Liver (tissue), 9 donors: ENCODE results near the gene GPR15LG. TPM values are rescaled to one million over a fixed set of nuclear protein-coding genes. Genes with fewer than 3 reads are reported as not detected.

ENCODE experiments used
- DNase-seq: peaks from one replicate; pipeline ENCODE4 v3.0.0-alpha.2; 2017; ENCODE audit warnings: low spot score
- H3K27ac ChIP-seq, 2 donors: one replicate each; pipeline ENCODE4 v1.7.0; 2013; ENCODE audit warnings: inconsistent platforms in 2 of 2, low read length in 2 of 2, control low read depth in 1 of 2, low read depth in 1 of 2, mild to moderate bottlenecking in 1 of 2
- H3K27me3 ChIP-seq, 4 donors: one replicate each; pipeline versions ENCODE4 v1.6.1 to v1.7.0; 2013; ENCODE audit warnings: low read length in 3 of 4, inconsistent platforms in 1 of 4, mild to moderate bottlenecking in 1 of 4, moderate library complexity in 1 of 4; ENCODE audit not compliant: control insufficient read depth in 4 of 4, insufficient read depth in 4 of 4
- H3K36me3 ChIP-seq, 4 donors: one replicate each; pipeline versions ENCODE4 v1.6.1 to v1.7.0; 2013; ENCODE audit warnings: low read length in 3 of 4, mild to moderate bottlenecking in 3 of 4, low read depth in 1 of 4, moderate library complexity in 1 of 4; ENCODE audit not compliant: control insufficient read depth in 4 of 4, insufficient read depth in 3 of 4
- H3K4me1 ChIP-seq, 4 donors: one replicate each; pipeline versions ENCODE4 v1.6.1 to v1.7.0; 2013; ENCODE audit warnings: low read length in 3 of 4, mild to moderate bottlenecking in 3 of 4, moderate library complexity in 1 of 4; ENCODE audit not compliant: control insufficient read depth in 4 of 4, insufficient read depth in 4 of 4
- H3K4me3 ChIP-seq, 3 donors: one replicate each; pipeline versions ENCODE4 v1.6.1 to v1.7.0; 2013; ENCODE audit warnings: low read length in 3 of 3, control low read depth in 1 of 3, low read depth in 1 of 3, mild to moderate bottlenecking in 1 of 3
- H3K9ac ChIP-seq, 2 donors: one replicate each; pipeline ENCODE4 v1.7.0; 2013; ENCODE audit warnings: low read length in 2 of 2, mild to moderate bottlenecking in 2 of 2, moderate library complexity in 2 of 2, control low read depth in 1 of 2, low read depth in 1 of 2
- H3K9me3 ChIP-seq, 4 donors: one replicate each; pipeline versions ENCODE4 v1.6.1 to v1.7.0; 2013; ENCODE audit warnings: low read length in 3 of 4; ENCODE audit not compliant: control insufficient read depth in 4 of 4
- ATF3 ChIP-seq: IDR thresholded peaks from 2 replicates; pipeline ENCODE4 v1.6.1; 2016; ENCODE audit warnings: antibody characterized with exemption
- CTCF ChIP-seq: fragments of 150-350 bp; IDR thresholded peaks from 2 replicates; pipeline ENCODE4 v1.5.1; 2017; ENCODE audit warnings: improper control_type of control experiment, low read depth, low read length; ENCODE audit not compliant: missing input control
- EGR1 ChIP-seq, 2 donors: IDR thresholded peaks; 2 replicates each; pipeline ENCODE4 v1.6.1; 2016 to 2018; ENCODE audit warnings: antibody characterized with exemption in 2 of 2, low read depth in 2 of 2
- FOXA1 ChIP-seq: IDR thresholded peaks from 2 replicates; pipeline ENCODE4 v1.6.1; 2016; ENCODE audit warnings: antibody characterized with exemption
- FOXA2 ChIP-seq: IDR thresholded peaks from 2 replicates; pipeline ENCODE4 v1.6.1; 2016; ENCODE audit warnings: antibody characterized with exemption
- GABPA ChIP-seq, 2 donors: IDR thresholded peaks in 1 of 2; conservative IDR thresholded peaks in 1 of 2; 2 replicates each; pipeline ENCODE4 v1.6.1; 2016; ENCODE audit warnings: antibody characterized with exemption in 2 of 2, mild to moderate bottlenecking in 1 of 2, moderate library complexity in 1 of 2
- HNF4A ChIP-seq, 2 donors: conservative IDR thresholded peaks; 2 replicates each; pipeline ENCODE4 v1.6.1; 2016; ENCODE audit warnings: antibody characterized with exemption in 2 of 2, mild to moderate bottlenecking in 2 of 2
- HNF4G ChIP-seq: IDR thresholded peaks from 2 replicates; pipeline ENCODE4 v1.6.1; 2016; ENCODE audit warnings: antibody characterized with exemption
- JUND ChIP-seq, 2 donors: IDR thresholded peaks; 2 replicates each; pipeline ENCODE4 v1.6.1; 2016; ENCODE audit warnings: antibody characterized with exemption in 2 of 2
- MAX ChIP-seq: IDR thresholded peaks from 2 replicates; pipeline ENCODE4 v1.6.1; 2016; ENCODE audit warnings: antibody characterized with exemption
- NR2F2 ChIP-seq: IDR thresholded peaks from 2 replicates; pipeline ENCODE4 v1.6.1; 2016; ENCODE audit warnings: antibody characterized with exemption
- RAD21 ChIP-seq, 2 donors: IDR thresholded peaks; 2 replicates each; pipeline ENCODE4 v1.6.1; 2016; ENCODE audit warnings: antibody characterized with exemption in 2 of 2, mild to moderate bottlenecking in 2 of 2
- REST ChIP-seq: IDR thresholded peaks from 2 replicates; pipeline ENCODE4 v1.6.1; 2016; ENCODE audit warnings: antibody characterized with exemption, mild to moderate bottlenecking
- RXRA ChIP-seq, 2 donors: IDR thresholded peaks; 2 replicates each; pipeline ENCODE4 v1.6.1; 2017 to 2018; ENCODE audit warnings: antibody characterized with exemption in 2 of 2, mild to moderate bottlenecking in 1 of 2
- SP1 ChIP-seq: IDR thresholded peaks from 2 replicates; pipeline ENCODE4 v1.6.1; 2018; ENCODE audit warnings: antibody characterized with exemption, mild to moderate bottlenecking
- TAF1 ChIP-seq: conservative IDR thresholded peaks from 2 replicates; pipeline ENCODE4 v1.6.1; 2016; ENCODE audit warnings: antibody characterized with exemption, mild to moderate bottlenecking
- YY1 ChIP-seq: IDR thresholded peaks from 2 replicates; pipeline ENCODE4 v1.6.1; 2016; ENCODE audit warnings: antibody characterized with exemption, mild to moderate bottlenecking
- ZBTB33 ChIP-seq: IDR thresholded peaks from 2 replicates; pipeline ENCODE4 v1.6.1; 2016; ENCODE audit warnings: antibody characterized with exemption
- WGBS: extraction: QIAGEN DNeasy Blood & Tissue Kit; methylation state at CpG from one replicate; pipeline ENCODE4 v1.1.7; 2013; 5-methylcytosine and 5-hydroxymethylcytosine counted together
- polyA plus RNA-seq, 2 donors: library from polyadenylated mRNA; stranded (reverse) in 1 of 2; unstranded in 1 of 2; fragments of 200-250 nt in 1 of 2; fragments of >200 nt in 1 of 2; fragmentation: Nextera tagmentation in 1 of 2; extraction: Ambion mirVana in 1 of 2; gene quantifications; one replicate each; pipeline versions ENCODE4 v1.2.1 to v1.2.3, GENCODE V29; 2013 to 2015
- total RNA-seq, 2 donors: library from RNA; depleted of rRNA; stranded (reverse); fragments of >200 nt; gene quantifications; one replicate each; pipeline ENCODE4 v1.2.3, GENCODE V29; 2014
- donor health status: healthy.
- donor health status: healthy.
- donor health status: healthy.
- donor health status: healthy.
- donor health status: healthy.

GPR15LG gene
- total and polyA plus RNA-seq, 4 donors: not detected

GRCh38 chr10:84184517-84184916, 10.9 kb downstream of the GPR15LG start:
- no peaks in the 10 kb centered on the region for H3K9me3 ChIP-seq
- no peaks in the 10 kb centered on the region for H3K27me3 ChIP-seq
- WGBS: 73% methylated on average over 4 of the region's 4 CpGs
- no peak overlapping the region for H3K9ac ChIP-seq
- H3K4me3 ChIP-seq: no peak overlapping the region
- H3K27ac ChIP-seq: no peak overlapping the region
- H3K36me3 ChIP-seq: no peaks in the 10 kb centered on the region
- no peaks in the 10 kb centered on the region for H3K4me1 ChIP-seq
- TF ChIP-seq SP1: no peak
- no peak for DNase-seq

GRCh38 chr10:84185526-84186175, 12.1 kb downstream of the GPR15LG start:
- WGBS: 65% methylated on average over 11 of the region's 11 CpGs

More at GRCh38 chr10:84185526-84186175, 12.1 kb downstream of the GPR15LG start:
- no peaks in the 10 kb centered on the region for H3K9me3 ChIP-seq
- DNase-seq: no peak
- H3K4me1 ChIP-seq: no peaks in the 10 kb centered on the region
- TF ChIP-seq ATF3 (no peak), FOXA2 (no peak), ZBTB33 (no peak), FOXA1 (no peak), RXRA (IDR thresholded peaks at IDR 0.05) (no peak), NR2F2 (no peak), HNF4A (conservative IDR thresholded peaks at IDR 0.05) (no peak), JUND (IDR thresholded peaks at IDR 0.05) (no peak), YY1 (no peak), SP1 (no peak), RAD21 (IDR thresholded peaks at IDR 0.05) (no peak), HNF4G (no peak), EGR1 (IDR thresholded peaks at IDR 0.05; ENCODE audit: low read depth in 2 of 2) (no peak), GABPA (IDR thresholded peaks at IDR 0.05 in 1 of 2, conservative IDR thresholded peaks at IDR 0.05 in 1 of 2) (no peak), MAX (no peak), CTCF (no peak), TAF1 (no peak), REST (no peak)
- no peak overlapping the region for H3K9ac ChIP-seq
- H3K36me3 ChIP-seq: no peaks in the 10 kb centered on the region
- H3K27ac ChIP-seq: no peak overlapping the region
- H3K4me3 ChIP-seq: no peak overlapping the region
- H3K27me3 ChIP-seq: no peaks in the 10 kb centered on the region
